Fibroblast of lung (primary cell): Measurements from ENCODE around the gene EXOSC7.

Source experiments
- CTCF ChIP-seq, 2 donors: IDR thresholded peaks in 1 of 2; conservative IDR thresholded peaks in 1 of 2; 1 replicate in 1 of 2; 2 replicates in 1 of 2; pipeline ENCODE4 v1.5.1; 2011 to 2012; ENCODE audit warnings: low read length in 2 of 2, control low read depth in 1 of 2, inconsistent platforms in 1 of 2, low read depth in 1 of 2, mild to moderate bottlenecking in 1 of 2
- EZH2 ChIP-seq: IDR thresholded peaks from 2 replicates; pipeline ENCODE4 v1.5.1; 2012; ENCODE audit warnings: low read length, control low read depth, mild to moderate bottlenecking; ENCODE audit errors: missing control alignments

GRCh38 chr3:45029216-45029615 lies 53.2 kb downstream of the EXOSC7 start:
- TF ChIP-seq CTCF (conservative IDR thresholded peaks at IDR 0.05 in 1 of 2, IDR thresholded peaks at IDR 0.05 in 1 of 2; ENCODE audit: low read depth in 1 of 2, low read length in 2 of 2) (no peak), EZH2 (no peak)
